CD4-positive, alpha-beta T cell (primary cell): Measurements from ENCODE around the gene FARP1. TPM values are rescaled to one million over a fixed set of nuclear protein-coding genes. Genes with fewer than 3 reads are reported as not detected.
A peak's percentile ranks its signal among the peaks of the same experiment; 100 is the strongest.

Experiments
- ATAC-seq: fragments of 200-7000 bp; cut with Tn5 transposase; one replicate; pipeline ENCODE4 v1.10.0; 2022; ENCODE audit warnings: mild to moderate bottlenecking; ENCODE audit not compliant: poor library complexity
- CTCF ChIA-PET: fragments of 350-600 bp; sonication (Branson Sonifier 250); formaldehyde crosslinking; loops from one replicate; lab custom pipeline; 2021; ENCODE audit warnings: antibody characterized with exemption, inconsistent platforms; lab: Charles Lee
- POLR2A ChIA-PET: fragments of 350-600 bp; sonication (Branson Sonifier 250); formaldehyde crosslinking; loops from one replicate; lab custom pipeline; 2021; ENCODE audit warnings: antibody characterized with exemption, inconsistent platforms; lab: Charles Lee
- DNase-seq, 14 experiments: peaks; one replicate each; pipeline ENCODE4 v3.0.0-alpha.2; 2013 to 2020; ENCODE audit warnings: mixed read lengths in 2 of 14
- H3K27ac ChIP-seq, 2 donors: one replicate each; pipeline versions ENCODE4 v1.5.1 to v1.7.0; 2013; ENCODE audit warnings: low read length in 2 of 2, low read depth in 1 of 2, mild to moderate bottlenecking in 1 of 2
- H3K27me3 ChIP-seq, 2 experiments: 1 replicate in 1 of 2; 2 replicates in 1 of 2; pipeline versions ENCODE4 v1.6.1 to v1.7.0; 2013; ENCODE audit warnings: low read length in 2 of 2, control low read depth in 1 of 2, mild to moderate bottlenecking in 1 of 2, moderate library complexity in 1 of 2; ENCODE audit not compliant: insufficient read depth in 2 of 2, control insufficient read depth in 1 of 2
- H3K36me3 ChIP-seq: one replicate; pipeline ENCODE4 v1.6.1; 2013; ENCODE audit warnings: low read length, control low read depth; ENCODE audit not compliant: insufficient read depth
- H3K4me1 ChIP-seq: one replicate; pipeline ENCODE4 v1.6.1; 2013; ENCODE audit warnings: low read length, control low read depth; ENCODE audit not compliant: insufficient read depth
- H3K4me3 ChIP-seq: one replicate; pipeline ENCODE4 v1.5.1; 2013; ENCODE audit warnings: mild to moderate bottlenecking, low read length, moderate library complexity
- H3K9me3 ChIP-seq, 2 experiments: 1 replicate in 1 of 2; 2 replicates in 1 of 2; pipeline versions ENCODE4 v1.6.1 to v1.7.0; 2013; ENCODE audit warnings: low read length in 2 of 2, mild to moderate bottlenecking in 2 of 2, control low read depth in 1 of 2, moderate library complexity in 1 of 2; ENCODE audit not compliant: control insufficient read depth in 1 of 2, insufficient read depth in 1 of 2
- H3K27ac Mint-ChIP-seq: one replicate; pipeline ENCODE4 v1.8.0; 2020; ENCODE audit warnings: mixed read lengths
- H3K27me3 Mint-ChIP-seq: one replicate; pipeline ENCODE4 v1.8.0; 2021; ENCODE audit warnings: mixed read lengths
- H3K36me3 Mint-ChIP-seq: one replicate; pipeline ENCODE4 v1.8.0; 2021; ENCODE audit warnings: low read depth, mixed read lengths
- H3K4me1 Mint-ChIP-seq: one replicate; pipeline ENCODE4 v1.8.0; 2021; ENCODE audit warnings: low read depth, mixed read lengths
- H3K4me3 Mint-ChIP-seq: one replicate; pipeline ENCODE4 v1.8.0; 2020; ENCODE audit warnings: mild to moderate bottlenecking, mixed read lengths
- H3K9me3 Mint-ChIP-seq: one replicate; pipeline ENCODE4 v1.8.0; 2020; ENCODE audit warnings: mixed read lengths
- intact Hi-C, 2 experiments: fragments of 100-400 bp; cut with DNase I in 1 of 2; cut with micrococcal nuclease in 1 of 2; formaldehyde crosslinking; loops; one replicate each; pipeline versions ENCODE4 v1.15.1 to v1.9.0; 2023 to 2025; cut with DNase I, micrococcal nuclease
- total RNA-seq, 174 experiments: library from RNA in 2 of 174; stranded (reverse) in 2 of 174; gene quantifications; one replicate each; pipeline ENCODE4 v1.2.3 and lab custom pipeline; 2021 to 2026
- TF ChIP-seq, protein P1 (sequence below): fragments of 200-600 bp; IDR thresholded peaks from one replicate; pipeline ENCODE4 v1.8.0; 2022; ENCODE audit warnings: antibody characterized with exemption, mild to moderate bottlenecking

FARP1 gene
- total RNA-seq, 2 experiments from 2014 or later = 0.30 TPM; not detected in 1

DNA sequence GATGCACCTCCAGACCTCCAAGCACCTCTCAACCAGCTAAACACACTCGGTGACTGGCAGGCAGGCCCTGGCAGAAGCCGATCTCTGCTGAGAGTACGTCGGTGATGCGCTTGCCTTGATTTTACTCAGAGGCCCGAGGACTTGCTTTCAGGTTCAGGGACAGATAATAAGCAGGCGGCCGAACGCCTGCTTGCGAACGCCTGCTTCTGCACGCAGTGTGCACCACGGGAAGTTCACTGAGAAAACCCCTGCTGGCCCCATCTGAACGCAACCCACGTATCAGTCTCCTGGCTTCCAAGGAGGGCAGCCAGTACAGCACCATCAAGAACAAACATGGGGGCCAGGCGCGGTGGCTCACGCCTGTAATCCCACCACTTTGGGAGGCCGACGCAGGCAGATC is 326.0 kb downstream of the FARP1 start:
- no peak for DNase-seq
- H3K4me1 ChIP-seq = peaks cover 12% of the 10 kb centered on the region
- no peaks in the 10 kb centered on the region for H3K9me3 Mint-ChIP-seq
- H3K36me3 ChIP-seq = peaks cover 86% of the 10 kb centered on the region
- H3K4me3 Mint-ChIP-seq = no peak overlapping the region
- ATAC-seq = no peak
- no peak overlapping the region for H3K27ac Mint-ChIP-seq
- H3K4me3 ChIP-seq = no peak overlapping the region
- TF ChIP-seq, protein P1, sequence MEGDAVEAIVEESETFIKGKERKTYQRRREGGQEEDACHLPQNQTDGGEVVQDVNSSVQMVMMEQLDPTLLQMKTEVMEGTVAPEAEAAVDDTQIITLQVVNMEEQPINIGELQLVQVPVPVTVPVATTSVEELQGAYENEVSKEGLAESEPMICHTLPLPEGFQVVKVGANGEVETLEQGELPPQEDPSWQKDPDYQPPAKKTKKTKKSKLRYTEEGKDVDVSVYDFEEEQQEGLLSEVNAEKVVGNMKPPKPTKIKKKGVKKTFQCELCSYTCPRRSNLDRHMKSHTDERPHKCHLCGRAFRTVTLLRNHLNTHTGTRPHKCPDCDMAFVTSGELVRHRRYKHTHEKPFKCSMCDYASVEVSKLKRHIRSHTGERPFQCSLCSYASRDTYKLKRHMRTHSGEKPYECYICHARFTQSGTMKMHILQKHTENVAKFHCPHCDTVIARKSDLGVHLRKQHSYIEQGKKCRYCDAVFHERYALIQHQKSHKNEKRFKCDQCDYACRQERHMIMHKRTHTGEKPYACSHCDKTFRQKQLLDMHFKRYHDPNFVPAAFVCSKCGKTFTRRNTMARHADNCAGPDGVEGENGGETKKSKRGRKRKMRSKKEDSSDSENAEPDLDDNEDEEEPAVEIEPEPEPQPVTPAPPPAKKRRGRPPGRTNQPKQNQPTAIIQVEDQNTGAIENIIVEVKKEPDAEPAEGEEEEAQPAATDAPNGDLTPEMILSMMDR = no peak
- H3K36me3 Mint-ChIP-seq = peaks cover 87% of the 10 kb centered on the region
- intact Hi-C loops = no loop called here
- H3K9me3 ChIP-seq = peaks cover 0 to 4% of the 10 kb centered on the region in 2 experiments
- ChIA-PET CTCF (interaction anchor here (0.9 to 3.1 kb wide), 2 partner anchors 47 to 184 kb away, joined by 3 to 15 read pairs; no protein-coding TSS in a partner anchor), POLR2A (no interaction called here)
- H3K27me3 Mint-ChIP-seq = no peaks in the 10 kb centered on the region
- H3K27me3 ChIP-seq = no peaks in the 10 kb centered on the region
- H3K4me1 Mint-ChIP-seq = peaks cover 36% of the 10 kb centered on the region
- no peak overlapping the region for H3K27ac ChIP-seq

DNA sequence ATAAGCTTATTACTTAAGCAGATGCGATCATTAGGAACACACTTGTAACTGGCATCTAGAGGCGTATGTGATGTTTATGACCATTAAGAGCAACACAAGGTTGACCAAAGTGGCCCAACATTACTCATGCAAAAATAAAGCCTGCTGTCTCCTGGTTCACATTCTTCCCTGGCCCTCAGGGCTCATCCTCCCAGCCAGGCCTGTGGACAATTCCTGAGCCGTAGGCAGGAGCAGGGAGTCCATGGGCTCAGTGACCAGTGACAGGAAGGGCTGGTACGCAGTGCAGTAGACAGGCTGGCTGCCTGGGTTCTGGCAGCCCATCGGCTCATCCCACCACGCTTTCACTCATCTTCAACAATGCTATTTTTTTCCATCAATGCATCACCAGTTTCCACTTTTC is 328.0 kb downstream of the FARP1 start:
- no peak overlapping the region for H3K27ac ChIP-seq
- Mint-ChIP-seq H3K9me3 (no peaks in the 10 kb centered on the region), H3K27ac (peak overlapping the region; percentile 85), H3K27me3 (no peaks in the 10 kb centered on the region), H3K36me3 (peaks cover 86% of the 10 kb centered on the region), H3K4me3 (no peak overlapping the region), H3K4me1 (peaks cover 41% of the 10 kb centered on the region)
- POLR2A ChIA-PET = no interaction called here
- H3K27me3 ChIP-seq = no peaks in the 10 kb centered on the region
- peaks cover 89% of the 10 kb centered on the region for H3K36me3 ChIP-seq
- H3K4me3 ChIP-seq = no peak overlapping the region
- DNase-seq (no peak), ATAC-seq (no peak)
- intact Hi-C loops = no loop called here
- peaks cover 0 to 4% of the 10 kb centered on the region in 2 experiments for H3K9me3 ChIP-seq
- H3K4me1 ChIP-seq = peaks cover 27% of the 10 kb centered on the region
- CTCF ChIA-PET = interaction anchor here (1.0 kb wide), 2 partner anchors 25 to 70 kb away, joined by 3 read pairs; no protein-coding TSS in a partner anchor
- TF ChIP-seq, protein P1 = no peak

DNA sequence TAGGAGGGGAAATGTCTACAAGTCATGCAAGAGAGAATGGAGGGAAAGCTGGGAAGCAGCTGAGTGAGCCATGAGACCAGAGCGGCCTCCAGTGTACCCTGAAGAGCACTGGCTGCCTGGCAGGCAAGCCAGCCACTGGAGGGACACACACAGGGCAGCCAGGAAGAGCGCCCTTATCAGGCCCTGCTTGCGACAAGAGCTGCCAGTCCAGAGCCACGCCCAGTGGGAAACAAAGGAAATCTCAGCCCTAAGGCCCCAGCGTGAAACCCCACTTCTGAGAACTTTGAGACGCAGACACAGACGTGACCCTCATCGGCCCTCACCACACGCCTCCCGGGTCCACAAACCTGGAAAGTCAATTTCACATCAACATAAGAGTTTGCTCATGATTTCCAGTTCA is 329.0 kb downstream of the FARP1 start:
- H3K27ac ChIP-seq = no peak overlapping the region
- H3K4me3 Mint-ChIP-seq = no peak overlapping the region
- H3K9me3 Mint-ChIP-seq = no peaks in the 10 kb centered on the region
- ChIA-PET POLR2A (interaction anchor here (0.5 kb wide), 1 partner anchor 61 kb away, joined by 3 read pairs; no protein-coding TSS in a partner anchor), CTCF (no interaction called here)
- peaks cover 37% of the 10 kb centered on the region for H3K4me1 ChIP-seq
- intact Hi-C loops = no loop called here
- H3K4me1 Mint-ChIP-seq = peaks cover 47% of the 10 kb centered on the region
- peaks cover 0 to 4% of the 10 kb centered on the region in 2 experiments for H3K9me3 ChIP-seq
- peak overlapping the region; percentile 85 for H3K27ac Mint-ChIP-seq
- H3K36me3 Mint-ChIP-seq = peaks cover 87% of the 10 kb centered on the region
- H3K27me3 Mint-ChIP-seq = no peaks in the 10 kb centered on the region
- peaks cover 79% of the 10 kb centered on the region for H3K36me3 ChIP-seq
- DNase-seq = no peak
- TF ChIP-seq, protein P1 = no peak
- no peak for ATAC-seq
- no peak overlapping the region for H3K4me3 ChIP-seq
- H3K27me3 ChIP-seq = no peaks in the 10 kb centered on the region
